Activated naive CD4-positive, alpha-beta T cell treated with anti-CD3 and anti-CD28 coated beads for 36 hours (primary cell): ENCODE results near the gene CYTH2. TPM values are rescaled to one million over a fixed set of nuclear protein-coding genes. Genes with fewer than 3 reads are reported as not detected.

Experiments used
- CTCF ChIA-PET: fragments of 350-600 bp; sonication (Branson Sonifier 250); formaldehyde crosslinking; loops from one replicate; lab custom pipeline; 2021; ENCODE audit warnings: antibody characterized with exemption; lab: Charles Lee
- DNase-seq: peaks from one replicate; pipeline ENCODE4 v3.0.0-alpha.2; 2020
- H3K27ac Mint-ChIP-seq: one replicate; pipeline ENCODE4 v1.8.0; 2021; ENCODE audit warnings: mild to moderate bottlenecking, mixed read lengths
- H3K27me3 Mint-ChIP-seq: one replicate; pipeline ENCODE4 v1.8.0; 2021; ENCODE audit warnings: low read depth, mixed read lengths
- H3K36me3 Mint-ChIP-seq: one replicate; pipeline ENCODE4 v1.8.0; 2021; ENCODE audit warnings: low read depth, mixed read lengths
- H3K4me1 Mint-ChIP-seq: one replicate; pipeline ENCODE4 v1.8.0; 2021; ENCODE audit warnings: low read depth, mixed read lengths
- H3K4me3 Mint-ChIP-seq: one replicate; pipeline ENCODE4 v1.8.0; 2021; ENCODE audit warnings: mild to moderate bottlenecking, moderate library complexity, mixed read lengths
- H3K9me3 Mint-ChIP-seq: one replicate; pipeline ENCODE4 v1.8.0; 2021; ENCODE audit warnings: mixed read lengths
- intact Hi-C: fragments of 100-400 bp; cut with micrococcal nuclease; formaldehyde crosslinking; loops from one replicate; pipeline ENCODE4 v1.15.1; 2023
- total RNA-seq, 2 experiments: library from RNA; stranded (reverse); gene quantifications; one replicate each; pipeline ENCODE4 v1.2.3, GENCODE V29; 2021

CYTH2 gene
- total RNA-seq, 2 experiments from 2014 or later: 36.7 to 38.0 TPM

- H3K36me3 Mint-ChIP-seq: no peaks in the 10 kb centered on the region
- no peak overlapping the region for H3K4me3 Mint-ChIP-seq
- H3K27me3 Mint-ChIP-seq: peaks cover 3% of the 10 kb centered on the region
- no peaks in the 10 kb centered on the region for H3K9me3 Mint-ChIP-seq
- H3K4me1 Mint-ChIP-seq: peaks cover 19% of the 10 kb centered on the region
- intact Hi-C loops: loop anchor here (1.0 kb wide), 1 partner anchor 9 kb away; no protein-coding TSS in a partner anchor
- no peak overlapping the region for H3K27ac Mint-ChIP-seq
- no peak for DNase-seq
- CTCF ChIA-PET: interaction anchor here (0.5 to 1.3 kb wide), 4 partner anchors 81 to 120 kb away, joined by 3 to 4 read pairs (median 4); no protein-coding TSS in a partner anchor
Observed at GRCh38 chr19:48502350-48503018, 33.3 kb downstream of the CYTH2 start.

- no peak overlapping the region for H3K27ac Mint-ChIP-seq
- H3K4me1 Mint-ChIP-seq: peaks cover 17% of the 10 kb centered on the region
- H3K36me3 Mint-ChIP-seq: no peaks in the 10 kb centered on the region
- DNase-seq: no peak
- H3K4me3 Mint-ChIP-seq: no peak overlapping the region
- CTCF ChIA-PET: interaction anchor here (0.6 to 5.4 kb wide), 18 partner anchors 12 to 336 kb away, joined by 3 to 83 read pairs (median 4); partner anchors contain the start of genes CA11, SYNGR4 and TMEM143
- no peaks in the 10 kb centered on the region for H3K27me3 Mint-ChIP-seq
- intact Hi-C loops: loop anchor here (1.0 to 5.0 kb wide), 3 partner anchors 78 to 331 kb away; partner anchors contain the start of gene HSD17B14
- H3K9me3 Mint-ChIP-seq: no peaks in the 10 kb centered on the region
Observed at GRCh38 chr19:48506138-48506733, 37.1 kb downstream of the CYTH2 start.

- Mint-ChIP-seq H3K27ac (no peak overlapping the region), H3K4me3 (no peak overlapping the region), H3K9me3 (no peaks in the 10 kb centered on the region), H3K4me1 (peaks cover 11% of the 10 kb centered on the region), H3K27me3 (no peaks in the 10 kb centered on the region), H3K36me3 (no peaks in the 10 kb centered on the region)
- no peak for DNase-seq
- CTCF ChIA-PET: interaction anchor here (0.8 to 5.4 kb wide), 11 partner anchors 15 to 102 kb away, joined by 3 to 83 read pairs (median 4); no protein-coding TSS in a partner anchor
- intact Hi-C loops: loop anchor here (5.0 kb wide), 1 partner anchor 329 kb away; the partner anchor contains the start of gene HSD17B14
Observed at GRCh38 chr19:48507911-48508439, 38.8 kb downstream of the CYTH2 start.

GRCh38 chr19:48508729-48509411, 39.7 kb downstream of the CYTH2 start:
- Mint-ChIP-seq H3K9me3 (no peaks in the 10 kb centered on the region), H3K27me3 (no peaks in the 10 kb centered on the region), H3K4me1 (peaks cover 12% of the 10 kb centered on the region), H3K36me3 (no peaks in the 10 kb centered on the region), H3K27ac (no peak overlapping the region), H3K4me3 (no peak overlapping the region)
- DNase-seq: no peak
- intact Hi-C loops: loop anchor here (5.0 kb wide), 1 partner anchor 328 kb away; the partner anchor contains the start of gene HSD17B14
- CTCF ChIA-PET: interaction anchor here (0.7 to 5.4 kb wide), 4 partner anchors 15 to 145 kb away, joined by 3 to 83 read pairs (median 6); partner anchors contain the start of gene TMEM143

- intact Hi-C loops: loop anchor here (1.0 to 5.0 kb wide), 2 partner anchors 64 to 328 kb away; partner anchors contain the start of genes GRWD1 and HSD17B14
- Mint-ChIP-seq H3K9me3 (no peaks in the 10 kb centered on the region), H3K27me3 (no peaks in the 10 kb centered on the region), H3K4me1 (peaks cover 16% of the 10 kb centered on the region), H3K36me3 (no peaks in the 10 kb centered on the region), H3K4me3 (no peak overlapping the region), H3K27ac (no peak overlapping the region)
- CTCF ChIA-PET: interaction anchor here (1.3 to 5.4 kb wide), 2 partner anchors 74 to 79 kb away, joined by 4 to 83 read pairs; no protein-coding TSS in a partner anchor
- no peak for DNase-seq
Observed at GRCh38 chr19:48509467-48510194, 40.5 kb downstream of the CYTH2 start.

GRCh38 chr19:48510421-48511268, 41.5 kb downstream of the CYTH2 start:
- peaks cover 16% of the 10 kb centered on the region for H3K4me1 Mint-ChIP-seq
- H3K4me3 Mint-ChIP-seq: peak overlapping the region; percentile 80
- no peak overlapping the region for H3K27ac Mint-ChIP-seq
- H3K27me3 Mint-ChIP-seq: no peaks in the 10 kb centered on the region
- peak; percentile 82 for DNase-seq
- CTCF ChIA-PET: interaction anchor here (1.0 to 1.3 kb wide), 2 partner anchors 74 to 78 kb away, joined by 3 to 4 read pairs; no protein-coding TSS in a partner anchor
- H3K9me3 Mint-ChIP-seq: no peaks in the 10 kb centered on the region
- intact Hi-C loops: loop anchor here (1.0 kb wide), 1 partner anchor 65 kb away; the partner anchor contains the start of gene GRWD1
- H3K36me3 Mint-ChIP-seq: no peaks in the 10 kb centered on the region

GRCh38 chr19:48511321-48511731, 42.2 kb downstream of the CYTH2 start:
- CTCF ChIA-PET: interaction anchor here (1.0 to 1.3 kb wide), 2 partner anchors 73 to 77 kb away, joined by 3 to 4 read pairs; no protein-coding TSS in a partner anchor
- H3K4me3 Mint-ChIP-seq: peak overlapping the region; percentile 80
- H3K27me3 Mint-ChIP-seq: no peaks in the 10 kb centered on the region
- H3K4me1 Mint-ChIP-seq: peaks cover 16% of the 10 kb centered on the region
- no peak overlapping the region for H3K27ac Mint-ChIP-seq
- H3K9me3 Mint-ChIP-seq: no peaks in the 10 kb centered on the region
- no peak for DNase-seq
- intact Hi-C loops: no loop called here
- no peaks in the 10 kb centered on the region for H3K36me3 Mint-ChIP-seq

- Mint-ChIP-seq H3K27ac (no peak within 1 kb of the TSS), H3K27me3 (no peaks in the 10 kb centered on the region)
Observed at GRCh38 chr19:48511800-48512503, 42.8 kb downstream of the CYTH2 start, which contains the start of gene LMTK3. Gene LMTK3, minus strand, starts transcription at chr19:48511835. Its CDS starts 259 bp downstream, at chr19:48511576.

GRCh38 chr19:48512504-48513288, 43.5 kb downstream of the CYTH2 start:
- Mint-ChIP-seq H3K36me3 (no peaks in the 10 kb centered on the region), H3K27ac (no peak overlapping the region), H3K4me3 (no peak overlapping the region), H3K9me3 (no peaks in the 10 kb centered on the region), H3K4me1 (peaks cover 16% of the 10 kb centered on the region), H3K27me3 (no peaks in the 10 kb centered on the region)
- no peak for DNase-seq
- CTCF ChIA-PET: interaction anchor here (1.2 kb wide), 1 partner anchor 23 kb away, joined by 3 read pairs; no protein-coding TSS in a partner anchor
- intact Hi-C loops: loop anchor here (2.0 kb wide), 1 partner anchor 44 kb away; the partner anchor contains the start of gene CYTH2

More at GRCh38 chr19:48511800-48512503, 42.8 kb downstream of the CYTH2 start, which contains the start of gene LMTK3:
- peak within 1 kb of the TSS; percentile 80 for H3K4me3 Mint-ChIP-seq
- DNase-seq: peak; percentile 87
- H3K4me1 Mint-ChIP-seq: peaks cover 16% of the 10 kb centered on the region
- CTCF ChIA-PET: no interaction called here
- H3K9me3 Mint-ChIP-seq: no peaks in the 10 kb centered on the region
- intact Hi-C loops: loop anchor here (2.0 kb wide), 1 partner anchor 43 kb away; the partner anchor contains the start of gene CYTH2
- no peaks in the 10 kb centered on the region for H3K36me3 Mint-ChIP-seq
